ENCODE data around the gene DGKE.
A peak's percentile ranks its signal among the peaks of the same experiment; 100 is the strongest.

DGKE gene

DNA sequence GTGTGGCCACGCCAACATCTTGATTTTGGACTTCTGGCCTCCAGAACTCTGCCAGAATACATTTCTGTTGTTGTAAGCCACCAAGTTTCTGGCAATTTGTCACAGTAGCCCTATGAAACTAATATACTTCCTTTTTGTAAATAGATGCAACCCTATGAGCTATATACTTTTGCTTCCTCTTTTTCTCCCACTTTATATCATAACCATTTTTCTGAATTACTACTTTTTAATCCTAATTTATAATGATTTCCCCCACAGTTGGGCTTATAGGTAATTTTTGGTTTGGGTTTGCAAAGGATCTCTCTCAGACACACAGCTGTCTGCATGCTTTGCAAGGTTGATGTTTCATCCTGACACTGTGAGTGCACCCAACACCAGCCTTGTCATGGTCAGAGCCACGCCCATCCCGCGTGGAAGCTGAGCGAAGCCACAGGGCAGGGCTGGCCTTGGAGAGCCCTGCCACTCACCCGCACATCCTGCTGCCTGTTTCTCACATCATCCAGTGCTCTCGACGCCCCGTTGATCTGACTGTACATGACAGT is 74.1 kb downstream of the DGKE start:
- no peaks in the 10 kb centered on the region for H3K27me3 ChIP-seq (ENCODE audit: insufficient read depth, poor library complexity, severe bottlenecking)
- H3K36me3 ChIP-seq (ENCODE audit: low read depth) = peaks cover 93% of the 10 kb centered on the region
- no peak for DNase-seq (ENCODE audit: low spot score)
- H3K4me3 ChIP-seq (ENCODE audit: severe bottlenecking) = no peak overlapping the region
- no peak for ATAC-seq (ENCODE audit: low read depth)
- peaks cover 10% of the 10 kb centered on the region for H3K4me1 ChIP-seq (ENCODE audit: insufficient read depth, poor library complexity, severe bottlenecking)
- TF ChIP-seq, protein P1, sequence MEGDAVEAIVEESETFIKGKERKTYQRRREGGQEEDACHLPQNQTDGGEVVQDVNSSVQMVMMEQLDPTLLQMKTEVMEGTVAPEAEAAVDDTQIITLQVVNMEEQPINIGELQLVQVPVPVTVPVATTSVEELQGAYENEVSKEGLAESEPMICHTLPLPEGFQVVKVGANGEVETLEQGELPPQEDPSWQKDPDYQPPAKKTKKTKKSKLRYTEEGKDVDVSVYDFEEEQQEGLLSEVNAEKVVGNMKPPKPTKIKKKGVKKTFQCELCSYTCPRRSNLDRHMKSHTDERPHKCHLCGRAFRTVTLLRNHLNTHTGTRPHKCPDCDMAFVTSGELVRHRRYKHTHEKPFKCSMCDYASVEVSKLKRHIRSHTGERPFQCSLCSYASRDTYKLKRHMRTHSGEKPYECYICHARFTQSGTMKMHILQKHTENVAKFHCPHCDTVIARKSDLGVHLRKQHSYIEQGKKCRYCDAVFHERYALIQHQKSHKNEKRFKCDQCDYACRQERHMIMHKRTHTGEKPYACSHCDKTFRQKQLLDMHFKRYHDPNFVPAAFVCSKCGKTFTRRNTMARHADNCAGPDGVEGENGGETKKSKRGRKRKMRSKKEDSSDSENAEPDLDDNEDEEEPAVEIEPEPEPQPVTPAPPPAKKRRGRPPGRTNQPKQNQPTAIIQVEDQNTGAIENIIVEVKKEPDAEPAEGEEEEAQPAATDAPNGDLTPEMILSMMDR (IDR thresholded peaks at IDR 0.05; ENCODE audit: poor library complexity, severe bottlenecking) = no peak
- no peaks in the 10 kb centered on the region for H3K9me3 ChIP-seq (ENCODE audit: severe bottlenecking)
- no peak overlapping the region for H3K27ac ChIP-seq (ENCODE audit: poor library complexity, severe bottlenecking)

DNA sequence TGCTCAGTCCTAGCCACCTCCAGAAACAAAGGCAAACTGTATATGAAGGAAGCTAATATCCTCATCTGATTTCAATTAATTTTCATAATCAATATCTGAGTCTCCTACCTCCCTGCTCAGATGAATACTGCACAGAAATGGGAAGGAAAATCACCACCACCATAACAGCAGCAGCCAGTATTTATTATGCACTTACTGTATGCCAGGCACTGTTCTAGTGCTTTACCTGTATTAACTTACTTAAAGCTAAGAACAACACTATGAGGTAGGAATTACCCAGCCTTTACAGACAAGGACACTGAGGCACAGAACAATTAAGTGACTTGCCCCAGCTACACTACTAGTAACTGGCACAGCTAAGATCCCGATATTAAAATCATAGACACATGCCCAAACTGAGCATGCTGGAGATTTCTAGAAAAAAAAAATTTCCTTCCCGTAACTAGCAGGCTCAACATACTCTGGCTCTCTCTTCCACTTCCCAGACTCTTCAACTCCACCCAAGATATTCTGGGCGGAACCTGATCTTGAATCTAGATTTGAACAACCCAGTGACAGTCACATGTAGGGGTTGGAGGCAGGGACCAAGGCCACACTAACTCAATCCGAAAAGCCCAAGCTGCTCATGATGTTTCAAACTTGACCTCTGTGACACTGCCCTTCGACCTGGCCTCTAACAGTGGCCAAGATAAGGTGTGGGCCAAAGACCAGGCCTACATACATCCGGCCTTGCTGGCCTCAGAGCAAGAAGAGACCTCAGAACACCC is 76.0 kb downstream of the DGKE start:
- Histone ChIP-seq H3K36me3 (ENCODE audit: low read depth) (peaks cover 75% of the 10 kb centered on the region), H3K4me3 (ENCODE audit: severe bottlenecking) (no peak overlapping the region), H3K27me3 (ENCODE audit: insufficient read depth, poor library complexity, severe bottlenecking) (no peaks in the 10 kb centered on the region), H3K4me1 (ENCODE audit: insufficient read depth, poor library complexity, severe bottlenecking) (peaks cover 11% of the 10 kb centered on the region), H3K9me3 (ENCODE audit: severe bottlenecking) (no peaks in the 10 kb centered on the region), H3K27ac (ENCODE audit: poor library complexity, severe bottlenecking) (no peak overlapping the region)
- ATAC-seq (ENCODE audit: low read depth) = no peak
- TF ChIP-seq, protein P1 (IDR thresholded peaks at IDR 0.05; ENCODE audit: poor library complexity, severe bottlenecking) = no peak
- no peak for DNase-seq (ENCODE audit: low spot score)

DNA sequence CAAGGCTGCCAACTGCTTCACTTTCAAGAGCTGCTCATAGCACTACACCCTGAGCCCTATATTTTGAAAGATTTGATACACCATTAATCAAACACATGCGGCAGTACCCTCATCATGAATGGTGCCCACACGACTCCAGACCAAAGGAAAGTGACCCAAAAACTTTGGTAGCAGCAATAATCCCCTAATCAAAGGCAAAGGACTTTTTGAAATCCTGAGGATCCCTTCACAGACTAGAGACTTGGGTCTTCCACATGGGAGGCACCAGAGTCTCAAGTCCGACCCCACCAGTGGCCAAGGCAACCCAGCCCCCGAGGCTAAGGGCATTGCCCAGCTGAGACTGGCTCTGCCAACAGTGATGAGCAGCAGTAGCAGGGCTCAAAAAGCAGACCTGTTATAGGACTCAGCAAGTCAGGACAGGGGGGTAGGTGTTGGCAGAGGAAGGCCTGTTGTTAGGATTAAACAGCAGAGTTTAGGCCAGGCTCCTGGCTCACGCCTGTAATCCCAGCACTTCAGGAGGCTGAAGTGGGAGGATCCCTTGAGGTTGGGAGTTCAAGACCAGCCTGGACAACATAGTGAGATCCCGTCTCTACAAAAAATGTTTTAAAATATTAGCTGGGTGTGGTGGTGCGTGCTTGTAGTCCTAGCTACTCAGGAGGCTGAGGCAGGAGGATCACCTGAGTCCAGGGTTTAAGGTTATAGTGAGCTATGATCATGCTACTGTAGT is 76.7 kb downstream of the DGKE start:
- H3K27ac ChIP-seq (ENCODE audit: poor library complexity, severe bottlenecking) = no peak overlapping the region
- no peak for ATAC-seq (ENCODE audit: low read depth)
- H3K9me3 ChIP-seq (ENCODE audit: severe bottlenecking) = no peaks in the 10 kb centered on the region
- no peak for DNase-seq (ENCODE audit: low spot score)
- H3K36me3 ChIP-seq (ENCODE audit: low read depth) = peaks cover 67% of the 10 kb centered on the region
- no peaks in the 10 kb centered on the region for H3K27me3 ChIP-seq (ENCODE audit: insufficient read depth, poor library complexity, severe bottlenecking)
- no peak overlapping the region for H3K4me3 ChIP-seq (ENCODE audit: severe bottlenecking)
- TF ChIP-seq, protein P1 (IDR thresholded peaks at IDR 0.05; ENCODE audit: poor library complexity, severe bottlenecking) = no peak
- peaks cover 17% of the 10 kb centered on the region for H3K4me1 ChIP-seq (ENCODE audit: insufficient read depth, poor library complexity, severe bottlenecking)

DNA sequence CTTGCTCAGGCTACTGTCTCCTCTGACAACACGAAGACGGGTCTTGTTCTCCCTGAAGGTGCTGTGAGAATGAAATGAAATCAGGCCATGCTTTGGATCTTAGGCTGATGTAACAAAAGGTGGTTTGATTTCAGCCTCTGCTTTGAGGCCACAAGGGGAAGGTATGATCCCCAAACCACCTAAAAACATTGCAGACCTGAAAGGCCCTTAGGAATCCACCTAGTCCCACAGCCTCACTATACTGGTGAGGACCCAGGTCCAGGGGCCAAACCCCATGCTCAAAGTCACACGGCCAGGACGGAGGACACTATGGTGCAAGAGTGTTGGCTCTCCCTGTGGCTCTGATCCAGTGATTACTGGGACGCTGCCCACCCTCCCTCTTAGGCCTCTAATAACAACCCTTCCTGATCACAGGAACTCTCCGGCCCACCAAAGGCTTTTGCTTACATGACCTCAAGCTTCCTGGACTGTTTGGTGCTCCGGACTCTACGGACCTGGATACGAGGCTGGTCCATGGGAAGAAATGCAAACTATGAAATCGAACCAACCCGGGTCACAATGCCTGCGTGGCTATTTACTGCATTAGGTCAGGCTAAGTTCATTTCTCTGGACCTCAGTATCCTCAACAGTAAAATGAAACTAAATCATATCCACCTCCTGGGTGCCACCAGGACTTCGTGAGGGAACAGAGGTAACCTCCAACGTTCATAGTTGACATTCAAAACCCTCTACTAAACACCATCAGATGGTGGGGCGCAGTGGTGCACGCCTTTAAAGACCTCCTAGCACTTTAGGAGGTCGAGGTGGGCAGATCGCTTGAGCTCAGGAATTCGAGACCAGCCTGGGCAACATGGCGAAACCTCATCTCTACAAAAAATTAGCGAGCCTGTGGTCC is 78.4 kb downstream of the DGKE start:
- no peak for ATAC-seq (ENCODE audit: low read depth)
- H3K4me3 ChIP-seq (ENCODE audit: severe bottlenecking) = peak overlapping the region; percentile 89
- H3K9me3 ChIP-seq (ENCODE audit: severe bottlenecking) = no peaks in the 10 kb centered on the region
- H3K27me3 ChIP-seq (ENCODE audit: insufficient read depth, poor library complexity, severe bottlenecking) = no peaks in the 10 kb centered on the region
- H3K27ac ChIP-seq (ENCODE audit: poor library complexity, severe bottlenecking) = peak overlapping the region; percentile 91
- H3K4me1 ChIP-seq (ENCODE audit: insufficient read depth, poor library complexity, severe bottlenecking) = peaks cover 23% of the 10 kb centered on the region
- DNase-seq (ENCODE audit: low spot score) = no peak
- TF ChIP-seq, protein P1 (IDR thresholded peaks at IDR 0.05; ENCODE audit: poor library complexity, severe bottlenecking) = no peak
- peaks cover 50% of the 10 kb centered on the region for H3K36me3 ChIP-seq (ENCODE audit: low read depth)
